Measurements from ENCODE around the gene CACNG7.

CACNG7 gene

GRCh38 chr19:53957448-53958167 lies 48.5 kb downstream of the CACNG7 start:
- no peak for DNase-seq

- no peak for DNase-seq
These were observed 49.1 kb downstream of the CACNG7 start for GRCh38 chr19:53958168-53958571.

GRCh38 chr19:53958823-53959757 lies 50.0 kb downstream of the CACNG7 start:
- DNase-seq = no peak

- DNase-seq = no peak
These were observed 51.1 kb downstream of the CACNG7 start for GRCh38 chr19:53960187-53960586.

GRCh38 chr19:53960886-53961285 lies 51.8 kb downstream of the CACNG7 start:
- no peak for DNase-seq

- DNase-seq = no peak
These were observed 52.7 kb downstream of the CACNG7 start for GRCh38 chr19:53961523-53962356.

- DNase-seq = no peak
These were observed 53.9 kb downstream of the CACNG7 start, which contains the start of gene CACNG8 for GRCh38 chr19:53962887-53963431. CACNG8 (plus strand) TSS chr19:53962937.

GRCh38 chr19:53965091-53965490 lies 56.0 kb downstream of the CACNG7 start:
- DNase-seq = no peak

GRCh38 chr19:53966931-53967330 lies 57.9 kb downstream of the CACNG7 start:
- no peak for DNase-seq

GRCh38 chr19:53969366-53969765 lies 60.3 kb downstream of the CACNG7 start:
- DNase-seq = no peak

- DNase-seq = no peak
These were observed 62.6 kb downstream of the CACNG7 start for GRCh38 chr19:53971673-53972072.

GRCh38 chr19:53977429-53977990 lies 68.4 kb downstream of the CACNG7 start:
- DNase-seq = peak; percentile 62

- no peak for DNase-seq
These were observed 69.1 kb downstream of the CACNG7 start for GRCh38 chr19:53977991-53978731.

- DNase-seq = no peak
These were observed 70.1 kb downstream of the CACNG7 start for GRCh38 chr19:53978975-53979801.

GRCh38 chr19:53980539-53981375 lies 71.7 kb downstream of the CACNG7 start:
- no peak for DNase-seq

- no peak for DNase-seq
These were observed 72.4 kb downstream of the CACNG7 start for GRCh38 chr19:53981376-53981951.

GRCh38 chr19:53982001-53982451 lies 72.9 kb downstream of the CACNG7 start:
- DNase-seq = no peak

- DNase-seq = no peak
These were observed 73.5 kb downstream of the CACNG7 start for GRCh38 chr19:53982611-53983010.

Data from activated CD4-positive, alpha-beta T cell treated with anti-CD3 and anti-CD28 coated beads, Interleukin-2, amount 50 U/mL, for 1 hour (primary cell).